GM12878 (cell line): ENCODE data around the gene MITF. TPM values are rescaled to one million over a fixed set of nuclear protein-coding genes. Genes with fewer than 3 reads are reported as not detected.

Experiments used
- ATAC-seq: fragments of 200-7000 bp; cut with Tn5 transposase; 3 replicates; pipeline ENCODE4 v1.9.1; 2020; ENCODE audit warnings: mild to moderate bottlenecking, moderate library complexity
- BruUV-seq: library from RNA; stranded (reverse); fragments of 400-500 nt; replicated peaks from 2 replicates; lab custom pipeline; 2021; lab: Mats Ljungman, UMichigan
- CTCF ChIA-PET: fragments of 300-600 bp; sonication (Branson Sonifier 250); formaldehyde crosslinking; extraction: SDS; loops from one replicate; lab custom pipeline; 2021; ENCODE audit warnings: inconsistent platforms; lab: Yijun Ruan, JAX
- POLR2A ChIA-PET: fragments of 350-600 bp; formaldehyde crosslinking; extraction: SDS; loops from one replicate; lab custom pipeline; 2021; ENCODE audit warnings: inconsistent platforms; lab: Charles Lee
- RAD21 ChIA-PET: fragments of 300-600 bp; sonication (Branson Sonifier 250); formaldehyde crosslinking; loops from one replicate; lab custom pipeline; 2023; ENCODE audit warnings: antibody characterized with exemption; ENCODE audit not compliant: unreplicated experiment; lab: Charles Lee
- SMC1A ChIA-PET: fragments of 300-600 bp; sonication (Branson Sonifier 250); formaldehyde crosslinking; loops from one replicate; lab custom pipeline; 2023; ENCODE audit not compliant: unreplicated experiment, uncharacterized antibody; lab: Charles Lee
- DNase-seq: peaks from one replicate; pipeline ENCODE4 v3.0.0-alpha.2; 2011; ENCODE audit warnings: low read depth, low spot score
- FAIRE-seq: peaks from 3 replicates; lab custom pipeline; 2011; peaks lifted over from hg19 to GRCh38; lab: Jason Lieb, UNC
- H2AFZ ChIP-seq: 2 replicates; pipeline ENCODE4 v1.6.0; 2011; ENCODE audit warnings: low read depth, low read length, control low read depth; ENCODE audit not compliant: control insufficient read depth
- H3K27ac ChIP-seq: 2 replicates; pipeline ENCODE4 v1.5.1; 2011; ENCODE audit warnings: control low read depth; ENCODE audit not compliant: control insufficient read depth, insufficient read depth
- H3K27me3 ChIP-seq, 2 experiments: replicated peaks in 1 of 2; 2 replicates each; pipeline versions ENCODE4 v1.6.0 to v1.6.1; 2011; ENCODE audit warnings: low read length in 1 of 2; ENCODE audit not compliant: control insufficient read depth in 2 of 2, insufficient read depth in 2 of 2
- H3K36me3 ChIP-seq, 2 experiments: 2 replicates each; pipeline ENCODE4 v1.5.1; 2011; ENCODE audit warnings: low read length in 1 of 2; ENCODE audit not compliant: control insufficient read depth in 2 of 2, insufficient read depth in 2 of 2
- H3K4me1 ChIP-seq: 2 replicates; pipeline ENCODE4 v1.6.1; 2011; ENCODE audit warnings: mild to moderate bottlenecking, low read length, moderate library complexity, mixed read lengths; ENCODE audit not compliant: control insufficient read depth, insufficient read depth
- H3K4me2 ChIP-seq: 2 replicates; pipeline ENCODE4 v1.6.0; 2011; ENCODE audit warnings: control low read depth; ENCODE audit not compliant: control insufficient read depth, insufficient read depth
- H3K4me3 ChIP-seq: fragments of 200-600 bp; sonication (generic); 2 replicates; pipeline ENCODE4 v1.5.1; 2016
- H3K79me2 ChIP-seq: 2 replicates; pipeline ENCODE4 v1.6.0; 2011; ENCODE audit warnings: low read length; ENCODE audit not compliant: control insufficient read depth, insufficient read depth
- H3K9ac ChIP-seq: 2 replicates; pipeline ENCODE4 v1.8.0; 2011; ENCODE audit warnings: low read length, control low read depth, mixed read lengths; ENCODE audit not compliant: control insufficient read depth, insufficient read depth
- H3K9me3 ChIP-seq: replicated peaks from 3 replicates; pipeline ENCODE4 v1.5.1; 2011; ENCODE audit warnings: mild to moderate bottlenecking, low read length; ENCODE audit not compliant: control insufficient read depth, insufficient read depth
- H4K20me1 ChIP-seq: 2 replicates; pipeline ENCODE4 v1.6.0; 2011; ENCODE audit not compliant: control insufficient read depth, insufficient read depth
- DPF2 ChIP-seq: fragments of 450-650 bp; IDR thresholded peaks from 2 replicates; pipeline ENCODE4 v1.6.1; 2017; ENCODE audit warnings: mild to moderate bottlenecking
- EED ChIP-seq: sonication (generic); IDR thresholded peaks from 2 replicates; pipeline ENCODE4 v1.6.1; 2016; ENCODE audit warnings: antibody characterized with exemption, low read depth
- KAT2A ChIP-seq: conservative IDR thresholded peaks from 2 replicates; pipeline ENCODE4 v1.6.1; 2011; ENCODE audit warnings: low read depth, low read length; ENCODE audit not compliant: control insufficient read depth
- MTA2 ChIP-seq: fragments of 450-650 bp; IDR thresholded peaks from 2 replicates; pipeline ENCODE4 v1.6.1; 2016; ENCODE audit warnings: low read depth, mild to moderate bottlenecking, moderate library complexity
- MXI1 ChIP-seq: fragments of 150-350 bp; IDR thresholded peaks from 2 replicates; pipeline ENCODE4 v1.6.1; 2011; ENCODE audit warnings: low read depth, mild to moderate bottlenecking, inconsistent platforms, low read length, improper control_type of control experiment
- NRF1 ChIP-seq: conservative IDR thresholded peaks from 2 replicates; pipeline ENCODE4 v1.6.1; 2011; ENCODE audit warnings: mild to moderate bottlenecking, low read depth, low read length, improper control_type of control experiment
- SRF ChIP-seq, 2 experiments: IDR thresholded peaks; 2 replicates each; pipeline ENCODE4 v1.6.1; 2011; ENCODE audit warnings: low read depth in 2 of 2, low read length in 2 of 2, mild to moderate bottlenecking in 1 of 2, moderate library complexity in 1 of 2
- WRNIP1 ChIP-seq: IDR thresholded peaks from 2 replicates; pipeline ENCODE4 v1.6.1; 2011; ENCODE audit warnings: low read depth, low read length, improper control_type of control experiment, borderline replicate concordance
- WGBS: methylation state at CpG from one replicate; pipeline ENCODE4 v1.1.6; 2016; ENCODE audit warnings: low lambda C conversion rate; ENCODE audit not compliant: insufficient replicate concordance, insufficient coverage; ENCODE audit errors: missing lambda C conversion rate; 5-methylcytosine and 5-hydroxymethylcytosine counted together
- in situ Hi-C: fragments of 300-500 bp; cut with MboI; formaldehyde crosslinking; loops from 9 replicates; pipeline ENCODE4 v1.14.3; 2018; ENCODE audit warnings: mixed read lengths
- intact Hi-C: fragments of 100-400 bp; cut with micrococcal nuclease; formaldehyde crosslinking; loops from one replicate; pipeline ENCODE4 v1.14.2; 2022; ENCODE audit not compliant: unreplicated experiment
- polyA plus RNA-seq, 11 experiments: library from polyadenylated mRNA; depleted of rRNA in 4 of 11; unstranded in 6 of 11; stranded (reverse) in 5 of 11; fragments of >200 nt; fragmentation: Nextera tagmentation in 4 of 11; fragmentation: Illumina TruSeq in 1 of 11; extraction: Ambion mirVana in 4 of 11; extraction: Trizol in 1 of 11; gene quantifications; 1 replicate in 1 of 11; 2 replicates in 10 of 11; pipeline versions ENCODE4 v1.2.1 to v1.2.3, GENCODE V29; 2011 to 2016; ENCODE audit warnings: inconsistent platforms in 2 of 11, missing spikeins in 2 of 11, low read depth in 1 of 11
- total RNA-seq, 4 experiments: library from RNA; depleted of rRNA in 3 of 4; stranded (reverse); fragments of >200 nt in 3 of 4; fragmentation: Illumina TruSeq in 1 of 4; extraction: Trizol in 1 of 4; gene quantifications; 2 replicates each; pipeline versions ENCODE4 v1.2.1 to v1.2.3, GENCODE V29; 2013 to 2021
- TF ChIP-seq, protein P1 (sequence below): fragments of 450-650 bp; formaldehyde crosslinking; IDR thresholded peaks from 2 replicates; pipeline ENCODE4 v1.4.0; 2020; ENCODE audit warnings: mild to moderate bottlenecking, moderate library complexity
- TF ChIP-seq, protein P2 (sequence below): IDR thresholded peaks from 2 replicates; pipeline ENCODE4 v1.6.1; 2012; ENCODE audit warnings: low read depth, low read length, improper control_type of control experiment
- TF ChIP-seq, protein P3 (sequence below): fragments of 150-350 bp; IDR thresholded peaks from 2 replicates; pipeline ENCODE4 v1.6.1; 2014; ENCODE audit warnings: mild to moderate bottlenecking, low read depth, low read length
- TF ChIP-seq, protein P4 (sequence below): fragments of 150-350 bp; IDR thresholded peaks from 2 replicates; pipeline ENCODE4 v1.6.1; 2016; ENCODE audit warnings: low read depth, low read length
- TF ChIP-seq, protein P5 (sequence below): IDR thresholded peaks from 2 replicates; pipeline ENCODE4 v1.6.1; 2011; ENCODE audit warnings: low read depth, low read length, improper control_type of control experiment, borderline replicate concordance

MITF gene
- total and polyA plus RNA-seq, 10 of the 15 experiments (the other 5 are each of a cell fraction or from before 2014, with no cell fraction given), result under 0.01 to 0.90 (median 0.06) TPM; not detected in 3

DNA sequence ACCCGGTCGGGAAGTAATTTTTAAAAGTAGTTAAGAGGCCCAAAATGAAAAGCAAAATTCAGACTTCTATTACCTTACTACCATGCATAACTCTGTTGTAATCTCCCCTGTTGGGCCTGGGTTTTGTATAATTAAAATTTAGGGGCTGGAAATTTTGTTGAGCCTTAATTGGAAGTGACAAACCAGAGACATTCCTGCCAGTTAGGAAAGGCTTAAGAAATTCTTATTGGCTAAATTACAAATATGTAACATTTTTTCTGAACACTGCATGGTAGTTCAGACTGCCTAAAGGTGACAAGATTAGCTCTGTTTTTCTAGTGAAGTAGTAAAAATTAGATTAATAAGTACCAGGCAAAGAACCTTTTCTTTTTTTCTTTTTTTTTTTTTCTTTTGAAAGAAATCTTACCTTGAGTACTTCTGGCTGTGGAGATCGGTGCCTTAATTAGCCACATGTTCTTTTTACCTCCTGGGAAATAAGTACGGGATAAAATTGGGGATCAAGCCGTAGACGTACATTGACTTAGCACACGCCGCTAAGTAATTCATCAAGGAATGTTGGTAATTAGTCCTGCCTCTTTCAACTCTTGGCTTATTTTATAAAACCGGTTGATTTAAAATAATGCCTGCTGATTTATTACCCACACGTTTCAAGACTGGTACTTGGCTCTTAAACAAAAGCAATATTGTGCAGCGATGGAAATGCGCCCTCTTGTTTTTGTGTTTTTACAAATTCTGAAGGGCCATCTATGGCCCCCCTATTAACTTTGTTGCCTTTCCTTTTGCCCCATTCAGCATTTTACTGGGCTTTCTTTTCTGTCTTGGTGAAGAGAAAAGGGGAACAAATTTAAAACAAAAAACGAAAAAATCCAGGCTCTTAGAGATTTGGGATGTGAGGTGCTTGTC lies 149.0 kb downstream of the MITF start:
- H2AFZ ChIP-seq, result no peak overlapping the region
- no peaks in the 10 kb centered on the region for H3K4me1 ChIP-seq
- no peak overlapping the region for H3K4me3 ChIP-seq
- no peak overlapping the region for H3K27ac ChIP-seq
- SMC1A ChIA-PET, result no interaction called here
- H3K27me3 ChIP-seq, result no peaks in the 10 kb centered on the region
- no peaks in the 10 kb centered on the region for H4K20me1 ChIP-seq
- H3K36me3 ChIP-seq, result no peaks in the 10 kb centered on the region
- no peak for DNase-seq
- BruUV-seq, result no TSS peak
- in situ Hi-C loops (no loop called here), intact Hi-C loops (no loop called here)
- ATAC-seq, result no peak
- no peak overlapping the region for H3K9ac ChIP-seq
- H3K4me2 ChIP-seq, result no peak overlapping the region
- RAD21 ChIA-PET, result no interaction called here
- CTCF ChIA-PET, result no interaction called here
- FAIRE-seq, result no peak
- POLR2A ChIA-PET, result no interaction called here
- no peaks in the 10 kb centered on the region for H3K79me2 ChIP-seq
- H3K9me3 ChIP-seq, result no peaks in the 10 kb centered on the region
- 63% methylated on average over 13 of the region's 13 CpGs for WGBS
- TF ChIP-seq EED (no peak), SRF (IDR thresholded peaks at IDR 0.05; ENCODE audit: low read depth in 2 of 2, low read length in 2 of 2) (no peak), DPF2 (no peak), WRNIP1 (no peak), KAT2A (no peak), MTA2 (no peak), NRF1 (no peak), MXI1 (no peak)
- TF ChIP-seq, protein P1, sequence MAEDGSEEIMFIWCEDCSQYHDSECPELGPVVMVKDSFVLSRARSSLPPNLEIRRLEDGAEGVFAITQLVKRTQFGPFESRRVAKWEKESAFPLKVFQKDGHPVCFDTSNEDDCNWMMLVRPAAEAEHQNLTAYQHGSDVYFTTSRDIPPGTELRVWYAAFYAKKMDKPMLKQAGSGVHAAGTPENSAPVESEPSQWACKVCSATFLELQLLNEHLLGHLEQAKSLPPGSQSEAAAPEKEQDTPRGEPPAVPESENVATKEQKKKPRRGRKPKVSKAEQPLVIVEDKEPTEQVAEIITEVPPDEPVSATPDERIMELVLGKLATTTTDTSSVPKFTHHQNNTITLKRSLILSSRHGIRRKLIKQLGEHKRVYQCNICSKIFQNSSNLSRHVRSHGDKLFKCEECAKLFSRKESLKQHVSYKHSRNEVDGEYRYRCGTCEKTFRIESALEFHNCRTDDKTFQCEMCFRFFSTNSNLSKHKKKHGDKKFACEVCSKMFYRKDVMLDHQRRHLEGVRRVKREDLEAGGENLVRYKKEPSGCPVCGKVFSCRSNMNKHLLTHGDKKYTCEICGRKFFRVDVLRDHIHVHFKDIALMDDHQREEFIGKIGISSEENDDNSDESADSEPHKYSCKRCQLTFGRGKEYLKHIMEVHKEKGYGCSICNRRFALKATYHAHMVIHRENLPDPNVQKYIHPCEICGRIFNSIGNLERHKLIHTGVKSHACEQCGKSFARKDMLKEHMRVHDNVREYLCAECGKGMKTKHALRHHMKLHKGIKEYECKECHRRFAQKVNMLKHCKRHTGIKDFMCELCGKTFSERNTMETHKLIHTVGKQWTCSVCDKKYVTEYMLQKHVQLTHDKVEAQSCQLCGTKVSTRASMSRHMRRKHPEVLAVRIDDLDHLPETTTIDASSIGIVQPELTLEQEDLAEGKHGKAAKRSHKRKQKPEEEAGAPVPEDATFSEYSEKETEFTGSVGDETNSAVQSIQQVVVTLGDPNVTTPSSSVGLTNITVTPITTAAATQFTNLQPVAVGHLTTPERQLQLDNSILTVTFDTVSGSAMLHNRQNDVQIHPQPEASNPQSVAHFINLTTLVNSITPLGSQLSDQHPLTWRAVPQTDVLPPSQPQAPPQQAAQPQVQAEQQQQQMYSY (CRISPR knock-in tag), result no peak
- TF ChIP-seq, protein P2, sequence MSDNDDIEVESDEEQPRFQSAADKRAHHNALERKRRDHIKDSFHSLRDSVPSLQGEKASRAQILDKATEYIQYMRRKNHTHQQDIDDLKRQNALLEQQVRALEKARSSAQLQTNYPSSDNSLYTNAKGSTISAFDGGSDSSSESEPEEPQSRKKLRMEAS, result no peak
- TF ChIP-seq, protein P3, sequence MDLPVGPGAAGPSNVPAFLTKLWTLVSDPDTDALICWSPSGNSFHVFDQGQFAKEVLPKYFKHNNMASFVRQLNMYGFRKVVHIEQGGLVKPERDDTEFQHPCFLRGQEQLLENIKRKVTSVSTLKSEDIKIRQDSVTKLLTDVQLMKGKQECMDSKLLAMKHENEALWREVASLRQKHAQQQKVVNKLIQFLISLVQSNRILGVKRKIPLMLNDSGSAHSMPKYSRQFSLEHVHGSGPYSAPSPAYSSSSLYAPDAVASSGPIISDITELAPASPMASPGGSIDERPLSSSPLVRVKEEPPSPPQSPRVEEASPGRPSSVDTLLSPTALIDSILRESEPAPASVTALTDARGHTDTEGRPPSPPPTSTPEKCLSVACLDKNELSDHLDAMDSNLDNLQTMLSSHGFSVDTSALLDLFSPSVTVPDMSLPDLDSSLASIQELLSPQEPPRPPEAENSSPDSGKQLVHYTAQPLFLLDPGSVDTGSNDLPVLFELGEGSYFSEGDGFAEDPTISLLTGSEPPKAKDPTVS, result no peak
- TF ChIP-seq, protein P4, sequence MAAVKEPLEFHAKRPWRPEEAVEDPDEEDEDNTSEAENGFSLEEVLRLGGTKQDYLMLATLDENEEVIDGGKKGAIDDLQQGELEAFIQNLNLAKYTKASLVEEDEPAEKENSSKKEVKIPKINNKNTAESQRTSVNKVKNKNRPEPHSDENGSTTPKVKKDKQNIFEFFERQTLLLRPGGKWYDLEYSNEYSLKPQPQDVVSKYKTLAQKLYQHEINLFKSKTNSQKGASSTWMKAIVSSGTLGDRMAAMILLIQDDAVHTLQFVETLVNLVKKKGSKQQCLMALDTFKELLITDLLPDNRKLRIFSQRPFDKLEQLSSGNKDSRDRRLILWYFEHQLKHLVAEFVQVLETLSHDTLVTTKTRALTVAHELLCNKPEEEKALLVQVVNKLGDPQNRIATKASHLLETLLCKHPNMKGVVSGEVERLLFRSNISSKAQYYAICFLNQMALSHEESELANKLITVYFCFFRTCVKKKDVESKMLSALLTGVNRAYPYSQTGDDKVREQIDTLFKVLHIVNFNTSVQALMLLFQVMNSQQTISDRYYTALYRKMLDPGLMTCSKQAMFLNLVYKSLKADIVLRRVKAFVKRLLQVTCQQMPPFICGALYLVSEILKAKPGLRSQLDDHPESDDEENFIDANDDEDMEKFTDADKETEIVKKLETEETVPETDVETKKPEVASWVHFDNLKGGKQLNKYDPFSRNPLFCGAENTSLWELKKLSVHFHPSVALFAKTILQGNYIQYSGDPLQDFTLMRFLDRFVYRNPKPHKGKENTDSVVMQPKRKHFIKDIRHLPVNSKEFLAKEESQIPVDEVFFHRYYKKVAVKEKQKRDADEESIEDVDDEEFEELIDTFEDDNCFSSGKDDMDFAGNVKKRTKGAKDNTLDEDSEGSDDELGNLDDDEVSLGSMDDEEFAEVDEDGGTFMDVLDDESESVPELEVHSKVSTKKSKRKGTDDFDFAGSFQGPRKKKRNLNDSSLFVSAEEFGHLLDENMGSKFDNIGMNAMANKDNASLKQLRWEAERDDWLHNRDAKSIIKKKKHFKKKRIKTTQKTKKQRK, result no peak
- TF ChIP-seq, protein P5, sequence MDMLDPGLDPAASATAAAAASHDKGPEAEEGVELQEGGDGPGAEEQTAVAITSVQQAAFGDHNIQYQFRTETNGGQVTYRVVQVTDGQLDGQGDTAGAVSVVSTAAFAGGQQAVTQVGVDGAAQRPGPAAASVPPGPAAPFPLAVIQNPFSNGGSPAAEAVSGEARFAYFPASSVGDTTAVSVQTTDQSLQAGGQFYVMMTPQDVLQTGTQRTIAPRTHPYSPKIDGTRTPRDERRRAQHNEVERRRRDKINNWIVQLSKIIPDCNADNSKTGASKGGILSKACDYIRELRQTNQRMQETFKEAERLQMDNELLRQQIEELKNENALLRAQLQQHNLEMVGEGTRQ, result no peak
